ENCODE measurements around the gene GREM2. TPM values are rescaled to one million over a fixed set of nuclear protein-coding genes. Genes with fewer than 3 reads are reported as not detected.

The GREM2 gene
- total RNA-seq, 1 experiment from 2014 or later, result not detected

DNA sequence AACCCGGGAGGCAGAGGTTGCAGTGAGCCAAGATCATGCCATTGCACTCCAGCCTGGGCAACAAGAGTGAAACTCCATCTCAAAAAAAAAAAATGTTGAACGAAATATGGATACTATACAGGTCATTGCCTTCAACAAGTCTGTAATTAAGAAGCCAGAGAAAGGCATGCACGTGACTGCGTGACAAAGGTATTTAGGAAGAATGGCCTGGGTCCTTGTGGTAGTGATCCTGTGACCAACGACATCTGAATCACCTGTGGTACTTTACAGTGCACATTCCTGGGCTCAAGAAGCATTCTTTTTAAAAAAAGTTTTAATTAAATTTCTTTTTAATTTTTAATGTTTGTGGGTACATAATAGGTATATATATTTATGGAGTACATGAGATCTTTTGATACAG lies 115.0 kb downstream of the GREM2 start:
- CTCF ChIA-PET, result no interaction called here
- TF ChIP-seq, protein P1, sequence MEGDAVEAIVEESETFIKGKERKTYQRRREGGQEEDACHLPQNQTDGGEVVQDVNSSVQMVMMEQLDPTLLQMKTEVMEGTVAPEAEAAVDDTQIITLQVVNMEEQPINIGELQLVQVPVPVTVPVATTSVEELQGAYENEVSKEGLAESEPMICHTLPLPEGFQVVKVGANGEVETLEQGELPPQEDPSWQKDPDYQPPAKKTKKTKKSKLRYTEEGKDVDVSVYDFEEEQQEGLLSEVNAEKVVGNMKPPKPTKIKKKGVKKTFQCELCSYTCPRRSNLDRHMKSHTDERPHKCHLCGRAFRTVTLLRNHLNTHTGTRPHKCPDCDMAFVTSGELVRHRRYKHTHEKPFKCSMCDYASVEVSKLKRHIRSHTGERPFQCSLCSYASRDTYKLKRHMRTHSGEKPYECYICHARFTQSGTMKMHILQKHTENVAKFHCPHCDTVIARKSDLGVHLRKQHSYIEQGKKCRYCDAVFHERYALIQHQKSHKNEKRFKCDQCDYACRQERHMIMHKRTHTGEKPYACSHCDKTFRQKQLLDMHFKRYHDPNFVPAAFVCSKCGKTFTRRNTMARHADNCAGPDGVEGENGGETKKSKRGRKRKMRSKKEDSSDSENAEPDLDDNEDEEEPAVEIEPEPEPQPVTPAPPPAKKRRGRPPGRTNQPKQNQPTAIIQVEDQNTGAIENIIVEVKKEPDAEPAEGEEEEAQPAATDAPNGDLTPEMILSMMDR (IDR thresholded peaks at IDR 0.05; ENCODE audit: unreplicated experiment), result no peak
- Mint-ChIP-seq H3K27ac (ENCODE audit: low read depth, unreplicated experiment) (no peak overlapping the region), H3K9me3 (ENCODE audit: unreplicated experiment) (no peaks in the 10 kb centered on the region), H3K4me1 (ENCODE audit: insufficient read depth, unreplicated experiment) (peaks cover 2% of the 10 kb centered on the region), H3K4me3 (ENCODE audit: unreplicated experiment) (no peak overlapping the region), H3K27me3 (ENCODE audit: insufficient read depth, unreplicated experiment) (no peaks in the 10 kb centered on the region), H3K36me3 (ENCODE audit: insufficient read depth, unreplicated experiment) (no peaks in the 10 kb centered on the region)
- intact Hi-C loops (cut with micrococcal nuclease), result no loop called here
- POLR2A ChIA-PET, result no interaction called here
- no TSS peak for BruUV-seq (replicated peaks)
- DNase-seq (ENCODE audit: unreplicated experiment), result no peak

DNA sequence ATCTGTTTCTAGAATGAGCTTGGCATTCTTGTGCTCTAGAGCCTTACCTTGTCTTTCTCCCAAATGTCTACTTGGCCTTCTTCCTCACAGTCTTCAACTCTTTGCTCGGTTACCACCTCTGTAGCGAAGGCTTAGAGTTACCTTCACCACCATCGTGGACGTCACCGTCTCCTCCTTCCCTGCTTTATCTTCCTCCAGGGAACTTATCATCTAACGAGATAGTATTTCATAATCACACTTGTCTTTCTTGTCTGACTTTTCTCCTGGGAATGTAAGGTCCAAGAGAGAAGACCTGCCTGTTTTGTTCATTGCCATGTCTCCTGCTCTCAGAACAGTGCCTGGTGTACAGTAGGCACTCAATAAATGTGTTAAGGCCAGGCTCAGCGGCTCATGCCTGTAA lies 115.6 kb downstream of the GREM2 start:
- Mint-ChIP-seq H3K27me3 (ENCODE audit: insufficient read depth, unreplicated experiment) (no peaks in the 10 kb centered on the region), H3K27ac (ENCODE audit: low read depth, unreplicated experiment) (no peak overlapping the region), H3K36me3 (ENCODE audit: insufficient read depth, unreplicated experiment) (no peaks in the 10 kb centered on the region), H3K4me1 (ENCODE audit: insufficient read depth, unreplicated experiment) (peaks cover 7% of the 10 kb centered on the region), H3K4me3 (ENCODE audit: unreplicated experiment) (no peak overlapping the region), H3K9me3 (ENCODE audit: unreplicated experiment) (no peaks in the 10 kb centered on the region)
- TF ChIP-seq, protein P1 (IDR thresholded peaks at IDR 0.05; ENCODE audit: unreplicated experiment), result no peak
- POLR2A ChIA-PET, result no interaction called here
- DNase-seq (ENCODE audit: unreplicated experiment), result no peak
- intact Hi-C loops (cut with micrococcal nuclease), result no loop called here
- CTCF ChIA-PET, result interaction anchor here (0.9 to 1.3 kb wide), 2 partner anchors 43 to 112 kb away, joined by 3 read pairs; no protein-coding TSS in a partner anchor
- BruUV-seq (replicated peaks), result no TSS peak

DNA sequence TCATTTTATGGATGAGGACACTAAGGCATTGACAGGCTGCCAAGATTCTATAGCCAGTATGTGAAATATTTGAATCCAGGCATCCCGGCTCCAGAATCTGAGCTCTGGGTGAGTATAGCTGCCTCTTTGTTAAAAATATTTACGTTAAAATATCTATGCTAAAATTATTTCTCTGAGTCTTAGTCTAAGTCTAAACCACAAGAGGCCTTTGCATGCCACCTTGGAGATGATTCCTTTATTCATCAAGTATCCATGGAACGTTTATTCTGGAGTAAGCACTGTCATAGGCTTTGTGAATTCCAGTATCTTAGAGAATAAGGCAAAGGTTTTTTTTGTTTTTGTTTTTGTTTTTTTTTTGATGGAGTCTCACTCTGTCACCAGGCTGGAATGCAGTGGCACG lies 116.4 kb downstream of the GREM2 start:
- CTCF ChIA-PET, result interaction anchor here (0.8 to 1.3 kb wide), 3 partner anchors 11 to 113 kb away, joined by 3 read pairs; no protein-coding TSS in a partner anchor
- TF ChIP-seq, protein P1 (IDR thresholded peaks at IDR 0.05; ENCODE audit: unreplicated experiment), result no peak
- peaks cover 8% of the 10 kb centered on the region for H3K4me1 Mint-ChIP-seq (ENCODE audit: insufficient read depth, unreplicated experiment)
- H3K27ac Mint-ChIP-seq (ENCODE audit: low read depth, unreplicated experiment), result no peak overlapping the region
- no peaks in the 10 kb centered on the region for H3K27me3 Mint-ChIP-seq (ENCODE audit: insufficient read depth, unreplicated experiment)
- H3K4me3 Mint-ChIP-seq (ENCODE audit: unreplicated experiment), result no peak overlapping the region
- H3K9me3 Mint-ChIP-seq (ENCODE audit: unreplicated experiment), result no peaks in the 10 kb centered on the region
- DNase-seq (ENCODE audit: unreplicated experiment), result no peak
- POLR2A ChIA-PET, result no interaction called here
- no TSS peak for BruUV-seq (replicated peaks)
- intact Hi-C loops (cut with micrococcal nuclease), result no loop called here
- H3K36me3 Mint-ChIP-seq (ENCODE audit: insufficient read depth, unreplicated experiment), result no peaks in the 10 kb centered on the region

DNA sequence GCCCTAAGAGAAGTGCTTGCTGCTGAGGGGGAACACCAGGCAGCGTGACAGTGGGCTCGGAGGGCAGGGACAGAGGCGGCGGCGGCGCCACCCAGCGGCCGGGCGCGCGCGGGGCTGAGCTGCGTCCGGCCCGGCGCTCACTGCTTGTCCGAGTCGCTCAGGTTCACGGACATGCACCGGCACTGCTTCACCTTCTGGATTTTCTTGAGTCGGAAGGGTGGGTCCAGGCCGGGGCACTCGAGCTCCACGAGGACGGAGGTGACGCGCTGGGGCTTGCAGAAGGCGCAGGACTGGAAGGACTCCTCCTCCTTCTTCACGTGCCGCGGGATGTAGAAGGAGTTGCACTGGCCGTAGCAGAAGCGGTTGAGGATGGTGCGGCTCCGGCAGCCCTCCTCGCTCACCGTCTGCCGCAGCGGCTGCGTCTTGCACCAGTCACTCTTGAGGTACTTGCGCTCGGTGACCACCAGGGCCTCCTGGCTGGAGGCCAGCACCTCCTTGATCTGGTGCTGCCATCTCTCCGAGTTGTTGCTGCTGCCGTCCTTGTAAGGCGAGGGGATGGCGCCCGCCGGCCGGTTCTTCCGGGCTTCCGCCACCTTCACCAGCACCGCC lies 119.0 kb downstream of the GREM2 start:
- DNase-seq (ENCODE audit: unreplicated experiment), result no peak
- Mint-ChIP-seq H3K27me3 (ENCODE audit: insufficient read depth, unreplicated experiment) (no peaks in the 10 kb centered on the region), H3K9me3 (ENCODE audit: unreplicated experiment) (no peaks in the 10 kb centered on the region), H3K4me3 (ENCODE audit: unreplicated experiment) (no peak overlapping the region), H3K4me1 (ENCODE audit: insufficient read depth, unreplicated experiment) (peaks cover 8% of the 10 kb centered on the region), H3K36me3 (ENCODE audit: insufficient read depth, unreplicated experiment) (no peaks in the 10 kb centered on the region), H3K27ac (ENCODE audit: low read depth, unreplicated experiment) (no peak overlapping the region)
- no TSS peak for BruUV-seq (replicated peaks)
- ChIA-PET POLR2A (no interaction called here), CTCF (interaction anchor here (0.6 kb wide), 1 partner anchor 227 kb away, joined by 6 read pairs; no protein-coding TSS in a partner anchor)
- TF ChIP-seq, protein P1 (IDR thresholded peaks at IDR 0.05; ENCODE audit: unreplicated experiment), result peak; percentile 20
- intact Hi-C loops (cut with micrococcal nuclease), result no loop called here

Measured in MCF 10A (cell line).